ENCODE data around the gene MPO. TPM values are rescaled to one million over a fixed set of nuclear protein-coding genes. Genes with fewer than 3 reads are reported as not detected.

MPO gene
- total RNA-seq, 1 experiment from 2014 or later = not detected

GRCh38 chr17:58236394-58236793 lies 44.3 kb downstream of the MPO start:
- no peak for DNase-seq (ENCODE audit: low spot score)

GRCh38 chr17:58235821-58236220 lies 44.9 kb downstream of the MPO start:
- no peak for DNase-seq (ENCODE audit: low spot score)

- no peak for DNase-seq (ENCODE audit: low spot score)
Measured at GRCh38 chr17:58234512-58234911, 46.2 kb downstream of the MPO start.

- DNase-seq (ENCODE audit: low spot score) = no peak
Measured at GRCh38 chr17:58233543-58233942, 47.2 kb downstream of the MPO start.

- peak; percentile 42 for DNase-seq (ENCODE audit: low spot score)
Measured at GRCh38 chr17:58232707-58233156, 48.0 kb downstream of the MPO start.

- DNase-seq (ENCODE audit: low spot score) = no peak
Measured at GRCh38 chr17:58231641-58232040, 49.1 kb downstream of the MPO start.

- no peak for DNase-seq (ENCODE audit: low spot score)
Measured at GRCh38 chr17:58229881-58230280, 50.9 kb downstream of the MPO start.

- no peak for DNase-seq (ENCODE audit: low spot score)
Measured at GRCh38 chr17:58229384-58229783, 51.4 kb downstream of the MPO start.

GRCh38 chr17:58228679-58229078 lies 52.1 kb downstream of the MPO start:
- DNase-seq (ENCODE audit: low spot score) = no peak

GRCh38 chr17:58227733-58228132 lies 53.0 kb downstream of the MPO start:
- no peak for DNase-seq (ENCODE audit: low spot score)

- peak; percentile 65 for DNase-seq (ENCODE audit: low spot score)
Measured at GRCh38 chr17:58224315-58224714, 56.4 kb downstream of the MPO start.

Other genes starting within 250 kb of the MPO start
- gene DYNLL2, start 197.5 kb downstream of the MPO start, total RNA-seq (2014; rRNA removed; shearing (Covaris generic)) = 10.6 and 14.5 TPM in 2 replicates
- gene OR4D1, start 132.6 kb downstream of the MPO start, total RNA-seq (2014; rRNA removed; shearing (Covaris generic)) = 0.02 TPM in 1 of 2 replicates, not detected in the other
- gene OR4D2, start 114.0 kb downstream of the MPO start, total RNA-seq (2014; rRNA removed; shearing (Covaris generic)) = not detected in 2 replicates
- 0.08 TPM in 1 of 2 replicates, not detected in the other for gene EPX, start 88.2 kb downstream of the MPO start, total RNA-seq (2014; rRNA removed; shearing (Covaris generic))
- 16.8 and 18.1 TPM in 2 replicates for gene MKS1, start 61.7 kb downstream of the MPO start, total RNA-seq (2014; rRNA removed; shearing (Covaris generic))
- not detected in 2 replicates for gene LPO, start 42.4 kb downstream of the MPO start, total RNA-seq (2014; rRNA removed; shearing (Covaris generic))
- not detected in 2 replicates for gene TSPOAP1, start 47.9 kb upstream of the MPO start, total RNA-seq (2014; rRNA removed; shearing (Covaris generic))
- 94.2 and 99.9 TPM in 2 replicates for gene SUPT4H1, start 71.3 kb upstream of the MPO start, total RNA-seq (2014; rRNA removed; shearing (Covaris generic))
- 1.8 and 2.1 TPM in 2 replicates for gene RNF43, start 136.6 kb upstream of the MPO start, total RNA-seq (2014; rRNA removed; shearing (Covaris generic))
- not detected in 2 replicates for gene HSF5, start 207.5 kb upstream of the MPO start, total RNA-seq (2014; rRNA removed; shearing (Covaris generic))
- 31.1 and 43.5 TPM in 2 replicates for gene MTMR4, start 233.7 kb upstream of the MPO start, total RNA-seq (2014; rRNA removed; shearing (Covaris generic))